Neural progenitor cell (in vitro differentiated cells): Measurements from ENCODE around the gene TSHB.
"Not testable (repeated sequence)": the region's sequence is repeated elsewhere in the genome, so short reads cannot be mapped to it uniquely, and the experiment has no call there.

ENCODE experiments used
- CTCF ChIP-seq: fragments of 200-600 bp; sonication (generic); IDR thresholded peaks from 2 replicates; pipeline ENCODE4 v1.5.1; 2017; ENCODE audit warnings: antibody characterized with exemption, mild to moderate bottlenecking
- EZH2phosphoT487 ChIP-seq: fragments of 200-600 bp; sonication (generic); IDR thresholded peaks from 2 replicates; pipeline ENCODE4 v1.6.1; 2017; ENCODE audit warnings: antibody characterized with exemption

- TF ChIP-seq CTCF, EZH2phosphoT487: not testable (repeated sequence)
Measured at GRCh38 chr1:115019549-115019948, 10.1 kb upstream of the TSHB start.
